Liver (tissue), 9 donors: Measurements from ENCODE around the gene C4A. TPM values are rescaled to one million over a fixed set of nuclear protein-coding genes. Genes with fewer than 3 reads are reported as not detected.
"Not testable (repeated sequence)": the region's sequence is repeated elsewhere in the genome, so short reads cannot be mapped to it uniquely, and the experiment has no call there.

Experiments used
- DNase-seq: peaks from one replicate; pipeline ENCODE4 v3.0.0-alpha.2; 2017; ENCODE audit warnings: low spot score
- H3K27ac ChIP-seq, 2 donors: one replicate each; pipeline ENCODE4 v1.7.0; 2013; ENCODE audit warnings: inconsistent platforms in 2 of 2, low read length in 2 of 2, control low read depth in 1 of 2, low read depth in 1 of 2, mild to moderate bottlenecking in 1 of 2
- H3K27me3 ChIP-seq, 4 donors: one replicate each; pipeline versions ENCODE4 v1.6.1 to v1.7.0; 2013; ENCODE audit warnings: low read length in 3 of 4, inconsistent platforms in 1 of 4, mild to moderate bottlenecking in 1 of 4, moderate library complexity in 1 of 4; ENCODE audit not compliant: control insufficient read depth in 4 of 4, insufficient read depth in 4 of 4
- H3K36me3 ChIP-seq, 4 donors: one replicate each; pipeline versions ENCODE4 v1.6.1 to v1.7.0; 2013; ENCODE audit warnings: low read length in 3 of 4, mild to moderate bottlenecking in 3 of 4, low read depth in 1 of 4, moderate library complexity in 1 of 4; ENCODE audit not compliant: control insufficient read depth in 4 of 4, insufficient read depth in 3 of 4
- H3K4me1 ChIP-seq, 4 donors: one replicate each; pipeline versions ENCODE4 v1.6.1 to v1.7.0; 2013; ENCODE audit warnings: low read length in 3 of 4, mild to moderate bottlenecking in 3 of 4, moderate library complexity in 1 of 4; ENCODE audit not compliant: control insufficient read depth in 4 of 4, insufficient read depth in 4 of 4
- H3K4me3 ChIP-seq, 3 donors: one replicate each; pipeline versions ENCODE4 v1.6.1 to v1.7.0; 2013; ENCODE audit warnings: low read length in 3 of 3, control low read depth in 1 of 3, low read depth in 1 of 3, mild to moderate bottlenecking in 1 of 3
- H3K9ac ChIP-seq, 2 donors: one replicate each; pipeline ENCODE4 v1.7.0; 2013; ENCODE audit warnings: low read length in 2 of 2, mild to moderate bottlenecking in 2 of 2, moderate library complexity in 2 of 2, control low read depth in 1 of 2, low read depth in 1 of 2
- H3K9me3 ChIP-seq, 4 donors: one replicate each; pipeline versions ENCODE4 v1.6.1 to v1.7.0; 2013; ENCODE audit warnings: low read length in 3 of 4; ENCODE audit not compliant: control insufficient read depth in 4 of 4
- EGR1 ChIP-seq, 2 donors: IDR thresholded peaks; 2 replicates each; pipeline ENCODE4 v1.6.1; 2016 to 2018; ENCODE audit warnings: antibody characterized with exemption in 2 of 2, low read depth in 2 of 2
- FOXA2 ChIP-seq: IDR thresholded peaks from 2 replicates; pipeline ENCODE4 v1.6.1; 2016; ENCODE audit warnings: antibody characterized with exemption
- GABPA ChIP-seq, 2 donors: IDR thresholded peaks in 1 of 2; conservative IDR thresholded peaks in 1 of 2; 2 replicates each; pipeline ENCODE4 v1.6.1; 2016; ENCODE audit warnings: antibody characterized with exemption in 2 of 2, mild to moderate bottlenecking in 1 of 2, moderate library complexity in 1 of 2
- HNF4A ChIP-seq, 2 donors: conservative IDR thresholded peaks; 2 replicates each; pipeline ENCODE4 v1.6.1; 2016; ENCODE audit warnings: antibody characterized with exemption in 2 of 2, mild to moderate bottlenecking in 2 of 2
- HNF4G ChIP-seq: IDR thresholded peaks from 2 replicates; pipeline ENCODE4 v1.6.1; 2016; ENCODE audit warnings: antibody characterized with exemption
- JUND ChIP-seq, 2 donors: IDR thresholded peaks; 2 replicates each; pipeline ENCODE4 v1.6.1; 2016; ENCODE audit warnings: antibody characterized with exemption in 2 of 2
- RAD21 ChIP-seq, 2 donors: IDR thresholded peaks; 2 replicates each; pipeline ENCODE4 v1.6.1; 2016; ENCODE audit warnings: antibody characterized with exemption in 2 of 2, mild to moderate bottlenecking in 2 of 2
- RXRA ChIP-seq, 2 donors: IDR thresholded peaks; 2 replicates each; pipeline ENCODE4 v1.6.1; 2017 to 2018; ENCODE audit warnings: antibody characterized with exemption in 2 of 2, mild to moderate bottlenecking in 1 of 2
- SP1 ChIP-seq: IDR thresholded peaks from 2 replicates; pipeline ENCODE4 v1.6.1; 2018; ENCODE audit warnings: antibody characterized with exemption, mild to moderate bottlenecking
- TAF1 ChIP-seq: conservative IDR thresholded peaks from 2 replicates; pipeline ENCODE4 v1.6.1; 2016; ENCODE audit warnings: antibody characterized with exemption, mild to moderate bottlenecking
- YY1 ChIP-seq: IDR thresholded peaks from 2 replicates; pipeline ENCODE4 v1.6.1; 2016; ENCODE audit warnings: antibody characterized with exemption, mild to moderate bottlenecking
- WGBS: extraction: QIAGEN DNeasy Blood & Tissue Kit; methylation state at CpG from one replicate; pipeline ENCODE4 v1.1.7; 2013; 5-methylcytosine and 5-hydroxymethylcytosine counted together
- polyA plus RNA-seq, 2 donors: library from polyadenylated mRNA; stranded (reverse) in 1 of 2; unstranded in 1 of 2; fragments of 200-250 nt in 1 of 2; fragments of >200 nt in 1 of 2; fragmentation: Nextera tagmentation in 1 of 2; extraction: Ambion mirVana in 1 of 2; gene quantifications; one replicate each; pipeline versions ENCODE4 v1.2.1 to v1.2.3, GENCODE V29; 2013 to 2015
- total RNA-seq, 2 donors: library from RNA; depleted of rRNA; stranded (reverse); fragments of >200 nt; gene quantifications; one replicate each; pipeline ENCODE4 v1.2.3, GENCODE V29; 2014
- TF ChIP-seq, protein P1 (sequence below): IDR thresholded peaks from 2 replicates; pipeline ENCODE4 v1.6.1; 2016; ENCODE audit warnings: antibody characterized with exemption
- TF ChIP-seq, protein P2 (sequence below): fragments of 150-350 bp; IDR thresholded peaks from 2 replicates; pipeline ENCODE4 v1.5.1; 2017; ENCODE audit warnings: improper control_type of control experiment, low read depth, low read length; ENCODE audit not compliant: missing input control
- TF ChIP-seq, protein P3 (sequence below): IDR thresholded peaks from 2 replicates; pipeline ENCODE4 v1.6.1; 2016; ENCODE audit warnings: antibody characterized with exemption, mild to moderate bottlenecking
- TF ChIP-seq, protein P4 (sequence below): IDR thresholded peaks from 2 replicates; pipeline ENCODE4 v1.6.1; 2016; ENCODE audit warnings: antibody characterized with exemption
- TF ChIP-seq, protein P5 (sequence below): IDR thresholded peaks from 2 replicates; pipeline ENCODE4 v1.6.1; 2016; ENCODE audit warnings: antibody characterized with exemption
- donor health status: healthy.
- donor health status: healthy.
- donor health status: healthy.
- donor health status: healthy.
- donor health status: healthy.

The C4A gene
- 1,000 to 10,000 TPM in 1 of 2 donors, 100 to 1,000 TPM in 1; 410 to 1,584 TPM for total RNA-seq
- polyA plus RNA-seq, result 1,000 to 10,000 TPM; 1,485 to 2,903 TPM

DNA sequence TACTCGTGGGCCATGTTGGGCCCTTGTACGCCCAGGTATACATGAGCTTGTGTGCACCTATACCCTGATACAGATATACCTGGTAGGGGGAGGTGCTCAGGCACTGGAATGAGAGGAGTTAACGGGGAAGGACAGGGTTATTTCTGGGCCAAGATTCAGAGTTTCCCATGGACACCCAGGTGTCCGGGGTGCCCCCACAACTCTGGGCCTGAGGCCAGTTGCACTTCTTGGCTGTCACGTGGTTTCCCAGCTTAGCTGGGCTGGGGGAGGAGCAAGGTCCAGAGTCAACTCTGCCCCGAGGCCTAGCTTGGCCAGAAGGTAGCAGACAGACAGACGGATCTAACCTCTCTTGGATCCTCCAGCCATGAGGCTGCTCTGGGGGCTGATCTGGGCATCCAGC, at the start of gene C4A:
TSS of gene C4A (plus strand) at position 314 of the 400 bp plus-strand sequence. CDS start at position 365, 51 bp downstream.
- no CpG with 5 or more reads among the region's 7 CpGs for WGBS
- not testable (repeated sequence) for H3K9me3 ChIP-seq, DNase-seq, H3K27me3 ChIP-seq, H3K27ac ChIP-seq, H3K9ac ChIP-seq, H3K4me3 ChIP-seq, H3K36me3 ChIP-seq
- peaks cover 7 to 25% (median 20%) of the 10 kb centered on the region in 4 donors for H3K4me1 ChIP-seq

DNA sequence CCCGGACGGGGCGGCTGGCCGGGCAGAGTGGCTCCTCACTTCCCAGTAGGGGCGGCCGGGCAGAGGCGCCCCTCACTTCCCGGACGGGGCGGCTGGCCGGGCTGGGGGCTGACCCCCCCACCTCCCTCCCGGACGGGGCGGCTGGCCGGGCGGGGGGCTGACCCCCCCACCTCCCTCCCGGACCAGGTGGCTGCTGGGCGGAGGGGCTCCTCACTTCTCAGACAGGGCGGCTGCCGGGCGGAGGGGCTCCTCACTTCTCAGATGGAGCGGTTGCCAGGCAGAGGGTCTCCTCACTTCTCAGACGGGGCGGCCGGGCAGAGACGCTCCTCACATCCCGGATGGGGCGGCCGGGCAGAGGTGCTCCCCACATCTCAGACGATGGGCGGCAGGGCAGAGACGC, 49.7 kb upstream of the C4A start:
- H3K9ac ChIP-seq, DNase-seq, H3K9me3 ChIP-seq, H3K27me3 ChIP-seq, H3K4me3 ChIP-seq, H3K27ac ChIP-seq: not testable (repeated sequence)
- Histone ChIP-seq H3K36me3 (peaks cover 3 to 24% (median 9%) of the 10 kb centered on the region in 4 donors), H3K4me1 (peaks cover 3 to 24% (median 16%) of the 10 kb centered on the region in 4 donors)
- WGBS, result 96% methylated on average over 32 of the region's 32 CpGs

DNA sequence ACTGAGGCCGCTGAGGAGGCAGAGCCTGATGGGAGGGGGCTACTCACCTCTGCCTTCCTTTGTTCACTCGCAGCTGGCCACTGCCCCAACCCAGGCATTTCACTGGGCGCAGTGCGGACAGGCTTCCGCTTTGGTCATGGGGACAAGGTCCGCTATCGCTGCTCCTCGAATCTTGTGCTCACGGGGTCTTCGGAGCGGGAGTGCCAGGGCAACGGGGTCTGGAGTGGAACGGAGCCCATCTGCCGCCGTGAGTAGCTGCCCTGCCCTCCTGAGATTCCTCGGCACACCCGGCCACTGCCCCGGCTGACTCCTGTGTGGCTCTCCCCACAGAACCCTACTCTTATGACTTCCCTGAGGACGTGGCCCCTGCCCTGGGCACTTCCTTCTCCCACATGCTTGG, 48.3 kb upstream of the C4A start:
- Histone ChIP-seq H3K4me1 (peaks cover 3 to 19% (median 15%) of the 10 kb centered on the region in 4 donors), H3K27ac (no peak overlapping the region), H3K9ac (no peak overlapping the region), H3K4me3 (no peak overlapping the region), H3K9me3 (no peaks in the 10 kb centered on the region), H3K36me3 (peaks cover 5 to 31% (median 10%) of the 10 kb centered on the region in 4 donors), H3K27me3 (no peaks in the 10 kb centered on the region)
- TF ChIP-seq, protein P1, sequence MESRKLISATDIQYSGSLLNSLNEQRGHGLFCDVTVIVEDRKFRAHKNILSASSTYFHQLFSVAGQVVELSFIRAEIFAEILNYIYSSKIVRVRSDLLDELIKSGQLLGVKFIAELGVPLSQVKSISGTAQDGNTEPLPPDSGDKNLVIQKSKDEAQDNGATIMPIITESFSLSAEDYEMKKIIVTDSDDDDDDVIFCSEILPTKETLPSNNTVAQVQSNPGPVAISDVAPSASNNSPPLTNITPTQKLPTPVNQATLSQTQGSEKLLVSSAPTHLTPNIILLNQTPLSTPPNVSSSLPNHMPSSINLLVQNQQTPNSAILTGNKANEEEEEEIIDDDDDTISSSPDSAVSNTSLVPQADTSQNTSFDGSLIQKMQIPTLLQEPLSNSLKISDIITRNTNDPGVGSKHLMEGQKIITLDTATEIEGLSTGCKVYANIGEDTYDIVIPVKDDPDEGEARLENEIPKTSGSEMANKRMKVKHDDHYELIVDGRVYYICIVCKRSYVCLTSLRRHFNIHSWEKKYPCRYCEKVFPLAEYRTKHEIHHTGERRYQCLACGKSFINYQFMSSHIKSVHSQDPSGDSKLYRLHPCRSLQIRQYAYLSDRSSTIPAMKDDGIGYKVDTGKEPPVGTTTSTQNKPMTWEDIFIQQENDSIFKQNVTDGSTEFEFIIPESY, result no peak
- 93% methylated on average over 19 of the region's 19 CpGs for WGBS
- no peak for DNase-seq

DNA sequence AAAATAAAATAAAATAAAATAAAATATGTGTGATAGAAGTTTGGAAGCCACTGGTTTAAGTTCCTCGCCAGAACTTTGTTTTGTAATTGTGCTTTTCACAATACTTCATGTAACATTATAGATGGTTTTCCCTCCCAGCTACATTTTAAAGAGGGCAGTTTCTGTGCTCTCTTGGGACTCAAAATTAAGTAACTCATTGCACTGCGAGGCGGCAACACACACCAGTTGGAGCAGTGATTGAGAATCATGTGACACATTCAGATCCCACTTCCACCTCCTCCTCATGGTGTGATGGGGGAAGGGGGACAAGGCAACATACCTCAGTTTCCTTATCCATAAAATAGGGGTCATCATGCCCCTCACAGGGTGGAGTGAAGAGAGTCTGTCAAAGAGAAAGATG, 46.8 kb upstream of the C4A start:
- Histone ChIP-seq H3K9me3 (no peaks in the 10 kb centered on the region), H3K4me3 (no peak overlapping the region), H3K4me1 (peaks cover 3 to 11% (median 10%) of the 10 kb centered on the region in 4 donors), H3K36me3 (peaks cover 5 to 37% (median 14%) of the 10 kb centered on the region in 4 donors), H3K27me3 (no peaks in the 10 kb centered on the region), H3K9ac (no peak overlapping the region), H3K27ac (no peak overlapping the region)
- no peak for DNase-seq
- WGBS, result 92% methylated on average over 3 of the region's 3 CpGs
- TF ChIP-seq HNF4G (no peak), RXRA (IDR thresholded peaks at IDR 0.05) (no peak), EGR1 (IDR thresholded peaks at IDR 0.05; ENCODE audit: low read depth in 2 of 2) (no peak), FOXA2 (no peak), TAF1 (no peak), YY1 (no peak), SP1 (no peak), GABPA (IDR thresholded peaks at IDR 0.05 in 1 of 2, conservative IDR thresholded peaks at IDR 0.05 in 1 of 2) (no peak), RAD21 (IDR thresholded peaks at IDR 0.05) (no peak), HNF4A (conservative IDR thresholded peaks at IDR 0.05) (no peak), JUND (IDR thresholded peaks at IDR 0.05) (no peak)
- TF ChIP-seq, protein P2, sequence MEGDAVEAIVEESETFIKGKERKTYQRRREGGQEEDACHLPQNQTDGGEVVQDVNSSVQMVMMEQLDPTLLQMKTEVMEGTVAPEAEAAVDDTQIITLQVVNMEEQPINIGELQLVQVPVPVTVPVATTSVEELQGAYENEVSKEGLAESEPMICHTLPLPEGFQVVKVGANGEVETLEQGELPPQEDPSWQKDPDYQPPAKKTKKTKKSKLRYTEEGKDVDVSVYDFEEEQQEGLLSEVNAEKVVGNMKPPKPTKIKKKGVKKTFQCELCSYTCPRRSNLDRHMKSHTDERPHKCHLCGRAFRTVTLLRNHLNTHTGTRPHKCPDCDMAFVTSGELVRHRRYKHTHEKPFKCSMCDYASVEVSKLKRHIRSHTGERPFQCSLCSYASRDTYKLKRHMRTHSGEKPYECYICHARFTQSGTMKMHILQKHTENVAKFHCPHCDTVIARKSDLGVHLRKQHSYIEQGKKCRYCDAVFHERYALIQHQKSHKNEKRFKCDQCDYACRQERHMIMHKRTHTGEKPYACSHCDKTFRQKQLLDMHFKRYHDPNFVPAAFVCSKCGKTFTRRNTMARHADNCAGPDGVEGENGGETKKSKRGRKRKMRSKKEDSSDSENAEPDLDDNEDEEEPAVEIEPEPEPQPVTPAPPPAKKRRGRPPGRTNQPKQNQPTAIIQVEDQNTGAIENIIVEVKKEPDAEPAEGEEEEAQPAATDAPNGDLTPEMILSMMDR, result no peak
- TF ChIP-seq, protein P3, sequence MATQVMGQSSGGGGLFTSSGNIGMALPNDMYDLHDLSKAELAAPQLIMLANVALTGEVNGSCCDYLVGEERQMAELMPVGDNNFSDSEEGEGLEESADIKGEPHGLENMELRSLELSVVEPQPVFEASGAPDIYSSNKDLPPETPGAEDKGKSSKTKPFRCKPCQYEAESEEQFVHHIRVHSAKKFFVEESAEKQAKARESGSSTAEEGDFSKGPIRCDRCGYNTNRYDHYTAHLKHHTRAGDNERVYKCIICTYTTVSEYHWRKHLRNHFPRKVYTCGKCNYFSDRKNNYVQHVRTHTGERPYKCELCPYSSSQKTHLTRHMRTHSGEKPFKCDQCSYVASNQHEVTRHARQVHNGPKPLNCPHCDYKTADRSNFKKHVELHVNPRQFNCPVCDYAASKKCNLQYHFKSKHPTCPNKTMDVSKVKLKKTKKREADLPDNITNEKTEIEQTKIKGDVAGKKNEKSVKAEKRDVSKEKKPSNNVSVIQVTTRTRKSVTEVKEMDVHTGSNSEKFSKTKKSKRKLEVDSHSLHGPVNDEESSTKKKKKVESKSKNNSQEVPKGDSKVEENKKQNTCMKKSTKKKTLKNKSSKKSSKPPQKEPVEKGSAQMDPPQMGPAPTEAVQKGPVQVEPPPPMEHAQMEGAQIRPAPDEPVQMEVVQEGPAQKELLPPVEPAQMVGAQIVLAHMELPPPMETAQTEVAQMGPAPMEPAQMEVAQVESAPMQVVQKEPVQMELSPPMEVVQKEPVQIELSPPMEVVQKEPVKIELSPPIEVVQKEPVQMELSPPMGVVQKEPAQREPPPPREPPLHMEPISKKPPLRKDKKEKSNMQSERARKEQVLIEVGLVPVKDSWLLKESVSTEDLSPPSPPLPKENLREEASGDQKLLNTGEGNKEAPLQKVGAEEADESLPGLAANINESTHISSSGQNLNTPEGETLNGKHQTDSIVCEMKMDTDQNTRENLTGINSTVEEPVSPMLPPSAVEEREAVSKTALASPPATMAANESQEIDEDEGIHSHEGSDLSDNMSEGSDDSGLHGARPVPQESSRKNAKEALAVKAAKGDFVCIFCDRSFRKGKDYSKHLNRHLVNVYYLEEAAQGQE, result no peak
- TF ChIP-seq, protein P4, sequence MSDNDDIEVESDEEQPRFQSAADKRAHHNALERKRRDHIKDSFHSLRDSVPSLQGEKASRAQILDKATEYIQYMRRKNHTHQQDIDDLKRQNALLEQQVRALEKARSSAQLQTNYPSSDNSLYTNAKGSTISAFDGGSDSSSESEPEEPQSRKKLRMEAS, result no peak
- TF ChIP-seq, protein P5, sequence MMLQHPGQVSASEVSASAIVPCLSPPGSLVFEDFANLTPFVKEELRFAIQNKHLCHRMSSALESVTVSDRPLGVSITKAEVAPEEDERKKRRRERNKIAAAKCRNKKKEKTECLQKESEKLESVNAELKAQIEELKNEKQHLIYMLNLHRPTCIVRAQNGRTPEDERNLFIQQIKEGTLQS, result no peak
